ENCODE data around the gene BEST4. TPM values are rescaled to one million over a fixed set of nuclear protein-coding genes. Genes with fewer than 3 reads are reported as not detected.
A peak's percentile ranks its signal among the peaks of the same experiment; 100 is the strongest.

Gene BEST4
- total and polyA plus RNA-seq, 2 of the 13 experiments (the other 11 are each of a cell fraction or from before 2014, with no cell fraction given), result 0.77 to 1.4 TPM

- TF ChIP-seq TCF12 (IDR thresholded peaks at IDR 0.05), result no peak
- TF ChIP-seq TCF12 (CRISPR knock-in tag; IDR thresholded peaks at IDR 0.05), result no peak
- TF ChIP-seq ZFY (CRISPR knock-in tag; IDR thresholded peaks at IDR 0.05), result peak; percentile 91
- TF ChIP-seq ZNF704 (CRISPR knock-in tag; IDR thresholded peaks at IDR 0.05; ENCODE audit: borderline replicate concordance), result no peak
- TF ChIP-seq KDM1A (CRISPR knock-in tag; IDR thresholded peaks at IDR 0.05), result no peak
- peak; percentile 63 for TF ChIP-seq SAP130 (CRISPR knock-in tag; IDR thresholded peaks at IDR 0.05; ENCODE audit: low read depth)
- TF ChIP-seq, protein P1, sequence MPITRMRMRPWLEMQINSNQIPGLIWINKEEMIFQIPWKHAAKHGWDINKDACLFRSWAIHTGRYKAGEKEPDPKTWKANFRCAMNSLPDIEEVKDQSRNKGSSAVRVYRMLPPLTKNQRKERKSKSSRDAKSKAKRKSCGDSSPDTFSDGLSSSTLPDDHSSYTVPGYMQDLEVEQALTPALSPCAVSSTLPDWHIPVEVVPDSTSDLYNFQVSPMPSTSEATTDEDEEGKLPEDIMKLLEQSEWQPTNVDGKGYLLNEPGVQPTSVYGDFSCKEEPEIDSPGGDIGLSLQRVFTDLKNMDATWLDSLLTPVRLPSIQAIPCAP (CRISPR knock-in tag; IDR thresholded peaks at IDR 0.05; ENCODE audit: low read depth), result no peak
- no peak for TF ChIP-seq RBAK (CRISPR knock-in tag; IDR thresholded peaks at IDR 0.05)
- no peak for TF ChIP-seq ZNF468 (CRISPR knock-in tag; IDR thresholded peaks at IDR 0.05)
- no peak for TF ChIP-seq SAFB2 (CRISPR knock-in tag; IDR thresholded peaks at IDR 0.05; ENCODE audit: borderline replicate concordance, low read depth)
- no peak for TF ChIP-seq NFRKB (IDR thresholded peaks at IDR 0.05)
- no peak for TF ChIP-seq ZNF879 (CRISPR knock-in tag; IDR thresholded peaks at IDR 0.05)
- no peak for TF ChIP-seq NR2F1 (CRISPR knock-in tag; IDR thresholded peaks at IDR 0.05)
- peak; percentile 88 for TF ChIP-seq ARNT2 (CRISPR knock-in tag; IDR thresholded peaks at IDR 0.05; ENCODE audit: low read depth)
- peak; percentile 30; the same call in 1 of the 2 replicates for TF ChIP-seq ZBTB21 (CRISPR knock-in tag; IDR thresholded peaks at IDR 0.05)
- TF ChIP-seq, protein P2, sequence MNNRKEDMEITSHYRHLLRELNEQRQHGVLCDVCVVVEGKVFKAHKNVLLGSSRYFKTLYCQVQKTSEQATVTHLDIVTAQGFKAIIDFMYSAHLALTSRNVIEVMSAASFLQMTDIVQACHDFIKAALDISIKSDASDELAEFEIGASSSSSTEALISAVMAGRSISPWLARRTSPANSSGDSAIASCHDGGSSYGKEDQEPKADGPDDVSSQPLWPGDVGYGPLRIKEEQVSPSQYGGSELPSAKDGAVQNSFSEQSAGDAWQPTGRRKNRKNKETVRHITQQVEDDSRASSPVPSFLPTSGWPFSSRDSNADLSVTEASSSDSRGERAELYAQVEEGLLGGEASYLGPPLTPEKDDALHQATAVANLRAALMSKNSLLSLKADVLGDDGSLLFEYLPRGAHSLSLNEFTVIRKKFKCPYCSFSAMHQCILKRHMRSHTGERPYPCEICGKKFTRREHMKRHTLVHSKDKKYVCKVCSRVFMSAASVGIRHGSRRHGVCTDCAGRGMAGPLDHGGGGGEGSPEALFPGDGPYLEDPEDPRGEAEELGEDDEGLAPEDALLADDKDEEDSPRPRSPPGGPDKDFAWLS (CRISPR knock-in tag; IDR thresholded peaks at IDR 0.05; ENCODE audit: borderline replicate concordance), result no peak
- TF ChIP-seq HOXA5 (CRISPR knock-in tag; IDR thresholded peaks at IDR 0.05), result no peak
- no peak for TF ChIP-seq ZNF782 (CRISPR knock-in tag; IDR thresholded peaks at IDR 0.05; ENCODE audit: borderline replicate concordance)
- TF ChIP-seq BORCS8-MEF2B (CRISPR knock-in tag; IDR thresholded peaks at IDR 0.05), result peak; percentile 72
- peak; percentile 67; the same call in 1 of the 2 replicates for TF ChIP-seq FOXC1 (CRISPR knock-in tag; IDR thresholded peaks at IDR 0.05; ENCODE audit: borderline replicate concordance)
- TF ChIP-seq ZNF234 (CRISPR knock-in tag; conservative IDR thresholded peaks at IDR 0.05), result 0 out of 2 replicates have a peak, but pooled peaks have one; percentile 33
- TF ChIP-seq CSRNP2 (CRISPR knock-in tag; conservative IDR thresholded peaks at IDR 0.05; ENCODE audit: low read depth), result no peak
- TF ChIP-seq SP4 (CRISPR knock-in tag; IDR thresholded peaks at IDR 0.05), result peak; percentile 43; the same call in 1 of the 2 replicates
- TF ChIP-seq ESRRA (CRISPR knock-in tag; IDR thresholded peaks at IDR 0.05; ENCODE audit: low read depth), result no peak; the same call in 1 of the 2 replicates
- TF ChIP-seq, protein P3, sequence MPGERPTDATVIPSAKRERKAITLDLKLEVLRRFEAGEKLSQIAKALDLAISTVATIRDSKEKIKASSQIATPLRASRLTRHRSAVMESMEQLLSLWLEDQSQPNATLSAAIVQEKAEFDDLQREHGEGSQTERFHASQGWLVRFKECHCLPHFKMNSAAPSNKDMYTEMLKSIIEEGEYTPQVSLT (CRISPR knock-in tag; IDR thresholded peaks at IDR 0.05; ENCODE audit: borderline replicate concordance, low read depth), result no peak
Observed at GRCh38 chr1:44784094-44785028, 3.6 kb downstream of the BEST4 start (continued).

Measured in HepG2 (cell line).